ENCODE data around the gene ACYP2.

Gene ACYP2

GRCh38 chr2:54298514-54298913 lies 183.1 kb downstream of the ACYP2 start:
- in situ Hi-C loops (cut with MboI; ENCODE audit: low sequenced_read_pairs, unreplicated experiment), result no loop called here
- TF ChIP-seq CTCF (IDR thresholded peaks at IDR 0.05; ENCODE audit: borderline replicate concordance, control extremely low read depth, extremely low read depth, insufficient read depth, missing control alignments), result no peak

GRCh38 chr2:54303631-54304030 lies 188.2 kb downstream of the ACYP2 start:
- in situ Hi-C loops (cut with MboI; ENCODE audit: low sequenced_read_pairs, unreplicated experiment), result no loop called here
- TF ChIP-seq CTCF (IDR thresholded peaks at IDR 0.05; ENCODE audit: borderline replicate concordance, control extremely low read depth, extremely low read depth, insufficient read depth, missing control alignments), result no peak
- DNase-seq (ENCODE audit: low spot score), result no peak

More at GRCh38 chr2:54298514-54298913, 183.1 kb downstream of the ACYP2 start:
- no peak for DNase-seq (ENCODE audit: low spot score)

GRCh38 chr2:54306556-54306955 lies 191.1 kb downstream of the ACYP2 start:
- in situ Hi-C loops (cut with MboI; ENCODE audit: low sequenced_read_pairs, unreplicated experiment), result no loop called here
- TF ChIP-seq CTCF (IDR thresholded peaks at IDR 0.05; ENCODE audit: borderline replicate concordance, control extremely low read depth, extremely low read depth, insufficient read depth, missing control alignments), result no peak
- no peak for DNase-seq (ENCODE audit: low spot score)

- no peak for DNase-seq (ENCODE audit: low spot score)
- TF ChIP-seq CTCF (IDR thresholded peaks at IDR 0.05; ENCODE audit: borderline replicate concordance, control extremely low read depth, extremely low read depth, insufficient read depth, missing control alignments), result no peak
- in situ Hi-C loops (cut with MboI; ENCODE audit: low sequenced_read_pairs, unreplicated experiment), result no loop called here
Measured at GRCh38 chr2:54308186-54308585, 192.8 kb downstream of the ACYP2 start.

GRCh38 chr2:54308782-54309181 lies 193.4 kb downstream of the ACYP2 start:
- DNase-seq (ENCODE audit: low spot score), result no peak
- in situ Hi-C loops (cut with MboI; ENCODE audit: low sequenced_read_pairs, unreplicated experiment), result no loop called here
- TF ChIP-seq CTCF (IDR thresholded peaks at IDR 0.05; ENCODE audit: borderline replicate concordance, control extremely low read depth, extremely low read depth, insufficient read depth, missing control alignments), result no peak

GRCh38 chr2:54310311-54310710 lies 194.9 kb downstream of the ACYP2 start:
- TF ChIP-seq CTCF (IDR thresholded peaks at IDR 0.05; ENCODE audit: borderline replicate concordance, control extremely low read depth, extremely low read depth, insufficient read depth, missing control alignments), result no peak
- in situ Hi-C loops (cut with MboI; ENCODE audit: low sequenced_read_pairs, unreplicated experiment), result no loop called here
- no peak for DNase-seq (ENCODE audit: low spot score)

- no peak for TF ChIP-seq CTCF (IDR thresholded peaks at IDR 0.05; ENCODE audit: borderline replicate concordance, control extremely low read depth, extremely low read depth, insufficient read depth, missing control alignments)
- in situ Hi-C loops (cut with MboI; ENCODE audit: low sequenced_read_pairs, unreplicated experiment), result no loop called here
- no peak for DNase-seq (ENCODE audit: low spot score)
Measured at GRCh38 chr2:54310961-54311360, 195.5 kb downstream of the ACYP2 start.

Measured in GM13976 (cell line).